GM12878 (cell line): ENCODE data around the gene GPC3.

Experiments
- HCFC1 ChIP-seq: fragments of 150-350 bp; IDR thresholded peaks from 2 replicates; pipeline ENCODE4 v1.6.1; 2014; ENCODE audit warnings: low read length
- POLR2A ChIP-seq: IDR thresholded peaks from 2 replicates; pipeline ENCODE4 v1.6.1; 2011; ENCODE audit warnings: low read depth, mild to moderate bottlenecking, low read length
- STAT3 ChIP-seq: IDR thresholded peaks from 2 replicates; pipeline ENCODE4 v1.6.1; 2011; ENCODE audit warnings: low read depth, low read length, improper control_type of control experiment
- SUPT20H ChIP-seq: IDR thresholded peaks from 2 replicates; pipeline ENCODE4 v1.6.1; 2011; ENCODE audit warnings: low read depth, mild to moderate bottlenecking, low read length, moderate library complexity, borderline replicate concordance; ENCODE audit not compliant: control insufficient read depth
- TAF1 ChIP-seq: IDR thresholded peaks from 2 replicates; pipeline ENCODE4 v1.6.1; 2011; ENCODE audit warnings: mild to moderate bottlenecking, low read depth, low read length, borderline replicate concordance
- ZSCAN29 ChIP-seq: fragments of 450-650 bp; IDR thresholded peaks from 2 replicates; pipeline ENCODE4 v1.6.1; 2017; ENCODE audit warnings: mild to moderate bottlenecking, moderate library complexity
- TF ChIP-seq, protein P1 (sequence below), 3 experiments: IDR thresholded peaks in 2 of 3; conservative IDR thresholded peaks in 1 of 3; 2 replicates each; pipeline ENCODE4 v1.5.1; 2011; ENCODE audit warnings: low read depth in 3 of 3, low read length in 3 of 3, mild to moderate bottlenecking in 3 of 3, control low read depth in 2 of 3, moderate library complexity in 2 of 3, inconsistent platforms in 1 of 3, mixed read lengths in 1 of 3; ENCODE audit not compliant: control insufficient read depth in 2 of 3, insufficient read depth in 1 of 3; ENCODE audit errors: extremely low read depth in 1 of 3

DNA sequence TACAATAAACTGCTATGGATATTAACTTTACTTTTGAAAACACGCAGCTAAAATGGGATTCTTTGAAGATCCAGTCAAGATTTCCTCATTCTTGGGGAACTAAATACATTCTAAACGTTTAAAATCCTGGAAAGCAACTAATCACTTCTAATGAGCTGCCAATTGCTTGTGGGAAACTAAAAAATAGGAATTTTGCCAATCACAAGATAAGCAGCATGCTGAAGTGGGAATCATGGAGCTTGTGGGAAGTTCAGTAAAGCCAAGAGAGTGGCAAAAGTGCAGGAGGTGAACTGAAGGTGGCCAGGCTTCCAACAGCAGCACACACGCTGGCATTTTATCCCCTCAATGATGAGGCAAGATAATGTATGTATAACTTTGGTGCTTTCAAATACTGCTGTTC is 133.0 kb downstream of the GPC3 start:
- no peak for TF ChIP-seq POLR2A
- no peak for TF ChIP-seq STAT3
- TF ChIP-seq HCFC1, result no peak
- no peak for TF ChIP-seq TAF1
- TF ChIP-seq, protein P1, sequence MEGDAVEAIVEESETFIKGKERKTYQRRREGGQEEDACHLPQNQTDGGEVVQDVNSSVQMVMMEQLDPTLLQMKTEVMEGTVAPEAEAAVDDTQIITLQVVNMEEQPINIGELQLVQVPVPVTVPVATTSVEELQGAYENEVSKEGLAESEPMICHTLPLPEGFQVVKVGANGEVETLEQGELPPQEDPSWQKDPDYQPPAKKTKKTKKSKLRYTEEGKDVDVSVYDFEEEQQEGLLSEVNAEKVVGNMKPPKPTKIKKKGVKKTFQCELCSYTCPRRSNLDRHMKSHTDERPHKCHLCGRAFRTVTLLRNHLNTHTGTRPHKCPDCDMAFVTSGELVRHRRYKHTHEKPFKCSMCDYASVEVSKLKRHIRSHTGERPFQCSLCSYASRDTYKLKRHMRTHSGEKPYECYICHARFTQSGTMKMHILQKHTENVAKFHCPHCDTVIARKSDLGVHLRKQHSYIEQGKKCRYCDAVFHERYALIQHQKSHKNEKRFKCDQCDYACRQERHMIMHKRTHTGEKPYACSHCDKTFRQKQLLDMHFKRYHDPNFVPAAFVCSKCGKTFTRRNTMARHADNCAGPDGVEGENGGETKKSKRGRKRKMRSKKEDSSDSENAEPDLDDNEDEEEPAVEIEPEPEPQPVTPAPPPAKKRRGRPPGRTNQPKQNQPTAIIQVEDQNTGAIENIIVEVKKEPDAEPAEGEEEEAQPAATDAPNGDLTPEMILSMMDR (IDR thresholded peaks at IDR 0.05 in 2 of 3, conservative IDR thresholded peaks at IDR 0.05 in 1 of 3; ENCODE audit: control insufficient read depth in 2 of 3, extremely low read depth in 1 of 3, insufficient read depth in 1 of 3, low read depth in 3 of 3, low read length in 3 of 3), result no peak
- no peak for TF ChIP-seq ZSCAN29
- TF ChIP-seq SUPT20H, result no peak
